GM12878 (cell line): ENCODE data around the gene HERPUD1. TPM values are rescaled to one million over a fixed set of nuclear protein-coding genes. Genes with fewer than 3 reads are reported as not detected.

Source experiments
- ATAC-seq: fragments of 200-7000 bp; cut with Tn5 transposase; 3 replicates; pipeline ENCODE4 v1.9.1; 2020; ENCODE audit warnings: mild to moderate bottlenecking, moderate library complexity
- BruUV-seq: library from RNA; stranded (reverse); fragments of 400-500 nt; replicated peaks from 2 replicates; lab custom pipeline; 2021; lab: Mats Ljungman, UMichigan
- CTCF ChIA-PET: fragments of 300-600 bp; sonication (Branson Sonifier 250); formaldehyde crosslinking; extraction: SDS; loops from one replicate; lab custom pipeline; 2021; ENCODE audit warnings: inconsistent platforms; lab: Yijun Ruan, JAX
- POLR2A ChIA-PET: fragments of 350-600 bp; formaldehyde crosslinking; extraction: SDS; loops from one replicate; lab custom pipeline; 2021; ENCODE audit warnings: inconsistent platforms; lab: Charles Lee
- RAD21 ChIA-PET: fragments of 300-600 bp; sonication (Branson Sonifier 250); formaldehyde crosslinking; loops from one replicate; lab custom pipeline; 2023; ENCODE audit warnings: antibody characterized with exemption; ENCODE audit not compliant: unreplicated experiment; lab: Charles Lee
- SMC1A ChIA-PET: fragments of 300-600 bp; sonication (Branson Sonifier 250); formaldehyde crosslinking; loops from one replicate; lab custom pipeline; 2023; ENCODE audit not compliant: unreplicated experiment, uncharacterized antibody; lab: Charles Lee
- DNase-seq: peaks from one replicate; pipeline ENCODE4 v3.0.0-alpha.2; 2011; ENCODE audit warnings: low read depth, low spot score
- FAIRE-seq: peaks from 3 replicates; lab custom pipeline; 2011; peaks lifted over from hg19 to GRCh38; lab: Jason Lieb, UNC
- H2AFZ ChIP-seq: 2 replicates; pipeline ENCODE4 v1.6.0; 2011; ENCODE audit warnings: low read depth, low read length, control low read depth; ENCODE audit not compliant: control insufficient read depth
- H3K27ac ChIP-seq: 2 replicates; pipeline ENCODE4 v1.5.1; 2011; ENCODE audit warnings: control low read depth; ENCODE audit not compliant: control insufficient read depth, insufficient read depth
- H3K27me3 ChIP-seq, 2 experiments: replicated peaks in 1 of 2; 2 replicates each; pipeline versions ENCODE4 v1.6.0 to v1.6.1; 2011; ENCODE audit warnings: low read length in 1 of 2; ENCODE audit not compliant: control insufficient read depth in 2 of 2, insufficient read depth in 2 of 2
- H3K36me3 ChIP-seq, 2 experiments: 2 replicates each; pipeline ENCODE4 v1.5.1; 2011; ENCODE audit warnings: low read length in 1 of 2; ENCODE audit not compliant: control insufficient read depth in 2 of 2, insufficient read depth in 2 of 2
- H3K4me1 ChIP-seq: 2 replicates; pipeline ENCODE4 v1.6.1; 2011; ENCODE audit warnings: mild to moderate bottlenecking, low read length, moderate library complexity, mixed read lengths; ENCODE audit not compliant: control insufficient read depth, insufficient read depth
- H3K4me2 ChIP-seq: 2 replicates; pipeline ENCODE4 v1.6.0; 2011; ENCODE audit warnings: control low read depth; ENCODE audit not compliant: control insufficient read depth, insufficient read depth
- H3K4me3 ChIP-seq: fragments of 200-600 bp; sonication (generic); 2 replicates; pipeline ENCODE4 v1.5.1; 2016
- H3K79me2 ChIP-seq: 2 replicates; pipeline ENCODE4 v1.6.0; 2011; ENCODE audit warnings: low read length; ENCODE audit not compliant: control insufficient read depth, insufficient read depth
- H3K9ac ChIP-seq: 2 replicates; pipeline ENCODE4 v1.8.0; 2011; ENCODE audit warnings: low read length, control low read depth, mixed read lengths; ENCODE audit not compliant: control insufficient read depth, insufficient read depth
- H3K9me3 ChIP-seq: replicated peaks from 3 replicates; pipeline ENCODE4 v1.5.1; 2011; ENCODE audit warnings: mild to moderate bottlenecking, low read length; ENCODE audit not compliant: control insufficient read depth, insufficient read depth
- H4K20me1 ChIP-seq: 2 replicates; pipeline ENCODE4 v1.6.0; 2011; ENCODE audit not compliant: control insufficient read depth, insufficient read depth
- ATF7 ChIP-seq: fragments of 450-650 bp; IDR thresholded peaks from 2 replicates; pipeline ENCODE4 v1.6.1; 2016; ENCODE audit warnings: low read depth, mild to moderate bottlenecking
- EGR1 ChIP-seq, 2 experiments: IDR thresholded peaks; 1 replicate in 1 of 2; 2 replicates in 1 of 2; pipeline ENCODE4 v1.6.1; 2011 to 2012; ENCODE audit warnings: low read depth in 2 of 2, low read length in 2 of 2, borderline replicate concordance in 1 of 2, mild to moderate bottlenecking in 1 of 2, moderate library complexity in 1 of 2
- ESRRA ChIP-seq: IDR thresholded peaks from 2 replicates; pipeline ENCODE4 v1.6.1; 2012; ENCODE audit warnings: mild to moderate bottlenecking, low read length, improper control_type of control experiment
- GABPA ChIP-seq: IDR thresholded peaks from 2 replicates; pipeline ENCODE4 v1.6.1; 2014; ENCODE audit warnings: antibody characterized with exemption, low read depth, mild to moderate bottlenecking, inconsistent platforms
- HCFC1 ChIP-seq: fragments of 150-350 bp; IDR thresholded peaks from 2 replicates; pipeline ENCODE4 v1.6.1; 2014; ENCODE audit warnings: low read length
- JUNB ChIP-seq: IDR thresholded peaks from 2 replicates; pipeline ENCODE4 v1.6.1; 2016; ENCODE audit warnings: antibody characterized with exemption, mild to moderate bottlenecking
- JUND ChIP-seq: IDR thresholded peaks from 2 replicates; pipeline ENCODE4 v1.6.1; 2012; ENCODE audit warnings: low read depth, mild to moderate bottlenecking, low read length, improper control_type of control experiment, moderate library complexity
- KDM1A ChIP-seq: fragments of 200-600 bp; sonication (generic); IDR thresholded peaks from 2 replicates; pipeline ENCODE4 v1.6.1; 2016; ENCODE audit warnings: borderline replicate concordance
- LARP7 ChIP-seq: fragments of 450-650 bp; IDR thresholded peaks from 2 replicates; pipeline ENCODE4 v1.6.1; 2017; ENCODE audit warnings: mild to moderate bottlenecking
- NR2F1 ChIP-seq: fragments of 450-650 bp; conservative IDR thresholded peaks from 2 replicates; pipeline ENCODE4 v1.6.1; 2017; ENCODE audit warnings: mild to moderate bottlenecking
- POLR2A ChIP-seq: IDR thresholded peaks from 2 replicates; pipeline ENCODE4 v1.6.1; 2011; ENCODE audit warnings: low read depth, mild to moderate bottlenecking, low read length
- POLR2AphosphoS2 ChIP-seq: IDR thresholded peaks from 2 replicates; pipeline ENCODE4 v1.6.1; 2011; ENCODE audit warnings: low read depth, mild to moderate bottlenecking, low read length, improper control_type of control experiment, moderate library complexity
- SMAD5 ChIP-seq: IDR thresholded peaks from 2 replicates; pipeline ENCODE4 v1.6.1; 2016; ENCODE audit warnings: antibody characterized with exemption, low read depth
- SRF ChIP-seq, 2 experiments: IDR thresholded peaks; 2 replicates each; pipeline ENCODE4 v1.6.1; 2011; ENCODE audit warnings: low read depth in 2 of 2, low read length in 2 of 2, mild to moderate bottlenecking in 1 of 2, moderate library complexity in 1 of 2
- TBL1XR1 ChIP-seq: IDR thresholded peaks from 2 replicates; pipeline ENCODE4 v1.6.1; 2012; ENCODE audit warnings: low read depth, low read length, improper control_type of control experiment
- YBX1 ChIP-seq: fragments of 450-650 bp; IDR thresholded peaks from 2 replicates; pipeline ENCODE4 v1.6.1; 2016; ENCODE audit warnings: antibody characterized with exemption
- ZNF274 ChIP-seq: IDR thresholded peaks from one replicate; pipeline ENCODE4 v1.8.0; 2011; ENCODE audit not compliant: insufficient read length, insufficient read depth
- WGBS: methylation state at CpG from one replicate; pipeline ENCODE4 v1.1.6; 2016; ENCODE audit warnings: low lambda C conversion rate; ENCODE audit not compliant: insufficient replicate concordance, insufficient coverage; ENCODE audit errors: missing lambda C conversion rate; 5-methylcytosine and 5-hydroxymethylcytosine counted together
- in situ Hi-C: fragments of 300-500 bp; cut with MboI; formaldehyde crosslinking; loops from 9 replicates; pipeline ENCODE4 v1.14.3; 2018; ENCODE audit warnings: mixed read lengths
- intact Hi-C: fragments of 100-400 bp; cut with micrococcal nuclease; formaldehyde crosslinking; loops from one replicate; pipeline ENCODE4 v1.14.2; 2022; ENCODE audit not compliant: unreplicated experiment
- polyA plus RNA-seq, 11 experiments: library from polyadenylated mRNA; depleted of rRNA in 4 of 11; unstranded in 6 of 11; stranded (reverse) in 5 of 11; fragments of >200 nt; fragmentation: Nextera tagmentation in 4 of 11; fragmentation: Illumina TruSeq in 1 of 11; extraction: Ambion mirVana in 4 of 11; extraction: Trizol in 1 of 11; gene quantifications; 1 replicate in 1 of 11; 2 replicates in 10 of 11; pipeline versions ENCODE4 v1.2.1 to v1.2.3, GENCODE V29; 2011 to 2016; ENCODE audit warnings: inconsistent platforms in 2 of 11, missing spikeins in 2 of 11, low read depth in 1 of 11
- total RNA-seq, 4 experiments: library from RNA; depleted of rRNA in 3 of 4; stranded (reverse); fragments of >200 nt in 3 of 4; fragmentation: Illumina TruSeq in 1 of 4; extraction: Trizol in 1 of 4; gene quantifications; 2 replicates each; pipeline versions ENCODE4 v1.2.1 to v1.2.3, GENCODE V29; 2013 to 2021
- TF ChIP-seq, protein P1 (sequence below): IDR thresholded peaks from 2 replicates; pipeline ENCODE4 v1.6.1; 2012; ENCODE audit warnings: low read depth, low read length, improper control_type of control experiment

The HERPUD1 gene
- total and polyA plus RNA-seq, 10 of the 15 experiments (the other 5 are each of a cell fraction or from before 2014, with no cell fraction given): 32.6 to 212 (median 122) TPM

DNA sequence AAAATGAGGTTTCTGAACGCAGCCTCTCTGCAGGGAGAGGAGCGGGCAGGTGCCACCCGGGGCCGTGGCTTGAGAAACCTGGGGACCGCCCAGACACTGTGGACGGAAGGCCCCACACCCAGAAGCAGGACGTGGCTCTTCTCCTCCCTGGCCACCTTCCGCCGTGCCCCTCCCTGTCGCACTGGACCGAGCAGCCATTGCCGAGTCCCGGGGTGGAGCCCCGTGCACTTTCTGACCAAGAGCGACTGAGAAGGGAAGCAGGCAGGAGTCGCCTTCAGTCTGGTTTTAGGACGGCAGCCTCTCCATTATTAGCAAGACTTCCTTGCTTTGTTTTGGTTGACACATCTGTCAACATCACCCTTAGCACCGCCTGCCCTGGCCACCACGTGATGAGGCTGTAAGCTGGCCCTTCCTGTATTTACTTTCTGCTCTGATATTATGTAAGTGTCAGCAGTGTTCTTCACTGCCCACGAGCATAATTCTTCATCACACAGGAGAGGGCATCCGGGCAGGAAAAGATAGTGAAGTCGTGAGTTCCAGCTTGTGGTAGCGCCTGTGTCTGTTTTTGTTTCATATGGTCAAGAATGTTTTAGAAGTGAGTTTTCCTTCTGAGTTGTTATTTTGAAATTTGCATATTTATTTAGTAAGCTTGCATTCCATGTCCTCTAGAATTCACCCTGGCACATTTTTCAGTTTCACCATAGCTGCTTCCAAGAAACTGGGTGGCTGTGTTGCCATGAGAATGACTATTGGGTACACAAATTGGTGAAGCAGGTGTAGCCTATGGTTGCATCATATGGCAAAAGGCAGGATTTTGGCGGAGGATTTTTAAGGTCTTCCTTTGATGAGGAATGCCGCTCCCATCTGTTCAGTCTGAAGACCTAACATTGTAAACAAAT is 1.0 kb downstream of the HERPUD1 start (continued):
- TF ChIP-seq, protein P1, sequence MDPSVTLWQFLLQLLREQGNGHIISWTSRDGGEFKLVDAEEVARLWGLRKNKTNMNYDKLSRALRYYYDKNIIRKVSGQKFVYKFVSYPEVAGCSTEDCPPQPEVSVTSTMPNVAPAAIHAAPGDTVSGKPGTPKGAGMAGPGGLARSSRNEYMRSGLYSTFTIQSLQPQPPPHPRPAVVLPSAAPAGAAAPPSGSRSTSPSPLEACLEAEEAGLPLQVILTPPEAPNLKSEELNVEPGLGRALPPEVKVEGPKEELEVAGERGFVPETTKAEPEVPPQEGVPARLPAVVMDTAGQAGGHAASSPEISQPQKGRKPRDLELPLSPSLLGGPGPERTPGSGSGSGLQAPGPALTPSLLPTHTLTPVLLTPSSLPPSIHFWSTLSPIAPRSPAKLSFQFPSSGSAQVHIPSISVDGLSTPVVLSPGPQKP: no peak
- TF ChIP-seq GABPA: no peak
- TF ChIP-seq ESRRA: no peak
- 0 out of 2 replicates have a peak, but pooled peaks have one; percentile 56 for TF ChIP-seq TBL1XR1
- no peak for TF ChIP-seq ZNF274

DNA sequence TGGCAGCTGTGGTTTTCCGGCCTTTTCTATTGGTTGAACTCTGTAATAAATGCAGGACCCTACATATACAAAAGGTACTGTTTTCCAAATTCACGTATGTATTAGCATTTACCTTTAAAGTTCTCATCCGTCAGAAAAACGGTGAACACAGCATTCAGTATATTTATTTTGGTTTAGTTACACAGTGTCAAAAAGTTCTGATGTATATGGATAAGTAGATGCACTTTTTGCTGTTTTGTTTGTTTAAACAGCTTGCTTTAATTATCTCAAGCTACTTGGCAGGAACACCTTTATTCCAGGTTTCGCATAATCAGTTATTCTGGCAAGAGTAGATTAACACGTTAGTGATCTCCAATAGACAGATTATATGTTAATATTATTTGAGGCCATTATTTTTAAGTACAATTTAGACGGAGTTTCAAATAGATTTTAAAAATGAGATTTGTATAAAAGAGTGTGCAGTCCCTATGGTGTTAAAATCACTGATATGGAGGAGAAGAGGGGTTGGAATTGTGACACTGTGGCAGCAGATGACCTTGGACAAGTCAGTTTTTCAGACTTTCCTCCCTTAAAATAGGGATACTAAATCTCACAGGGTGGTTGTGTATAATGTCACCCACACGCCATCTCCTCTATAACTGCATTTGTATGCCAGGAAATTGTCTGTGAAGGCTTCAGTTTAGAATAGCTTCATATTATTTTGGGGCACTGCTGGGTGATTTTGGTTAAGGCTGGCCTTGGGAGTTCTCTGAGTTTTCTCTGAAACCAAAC is 2.1 kb downstream of the HERPUD1 start:
- ChIA-PET SMC1A (interaction anchor here (0.7 to 3.8 kb wide), 13 partner anchors 10 to 67 kb away, joined by 3 to 18 read pairs (median 4); no protein-coding TSS in a partner anchor), CTCF (interaction anchor here (0.8 to 1.7 kb wide), 7 partner anchors 8 to 68 kb away, joined by 3 to 6 read pairs (median 4); no protein-coding TSS in a partner anchor), POLR2A (interaction anchor here (0.7 to 21.1 kb wide), 11 partner anchors 9 to 201 kb away, joined by 3 to 306 read pairs (median 4); no protein-coding TSS in a partner anchor), RAD21 (interaction anchor here (0.7 to 2.3 kb wide), 6 partner anchors 8 to 75 kb away, joined by 3 to 9 read pairs (median 4); partner anchors contain the start of gene SLC12A3)
- WGBS: 2% methylated on average over 8 of the region's 8 CpGs
- TSS peak; percentile 38 for BruUV-seq
- Histone ChIP-seq H3K36me3 (peaks cover 6 to 11% of the 10 kb centered on the region in 2 experiments), H3K79me2 (peaks cover 54% of the 10 kb centered on the region), H3K4me3 (peak overlapping the region; percentile 92), H3K9me3 (no peaks in the 10 kb centered on the region), H3K9ac (peak overlapping the region; percentile 82), H3K27ac (peak overlapping the region; percentile 88), H2AFZ (no peak overlapping the region), H3K4me1 (peaks cover 29% of the 10 kb centered on the region), H4K20me1 (no peaks in the 10 kb centered on the region), H3K4me2 (peak overlapping the region; percentile 38), H3K27me3 (no peaks in the 10 kb centered on the region)
- DNase-seq: no peak
- in situ Hi-C loops (no loop called here), intact Hi-C loops (no loop called here)
- FAIRE-seq: no peak
- ATAC-seq: no peak
- no peak for TF ChIP-seq HCFC1
- peak; percentile 58 for TF ChIP-seq POLR2AphosphoS2
- TF ChIP-seq POLR2A: peak; percentile 47
- no peak for TF ChIP-seq NR2F1
- TF ChIP-seq KDM1A: no peak
- no peak for TF ChIP-seq JUND
- no peak for TF ChIP-seq SRF (IDR thresholded peaks at IDR 0.05; ENCODE audit: low read depth in 2 of 2, low read length in 2 of 2)
- TF ChIP-seq ATF7: no peak
- TF ChIP-seq YBX1: no peak
- TF ChIP-seq SMAD5: no peak
- TF ChIP-seq JUNB: no peak
- TF ChIP-seq LARP7: peak; percentile 14; the same call in 1 of the 2 replicates
- TF ChIP-seq GABPA: no peak
- TF ChIP-seq EGR1 (IDR thresholded peaks at IDR 0.05; ENCODE audit: borderline replicate concordance in 1 of 2, low read depth in 2 of 2, low read length in 2 of 2): no peak
